Prostate gland (tissue), 2 donors: Measurements from ENCODE around the gene E4F1. TPM values are rescaled to one million over a fixed set of nuclear protein-coding genes. Genes with fewer than 3 reads are reported as not detected.

Source experiments
- DNase-seq: peaks from one replicate; pipeline ENCODE4 v3.0.0-alpha.2; 2019; ENCODE audit warnings: low spot score
- H3K27ac ChIP-seq, 2 donors: fragments of 200-600 bp; sonication (generic); 2 replicates each; pipeline ENCODE4 v1.5.1; 2017 to 2019
- H3K27me3 ChIP-seq: fragments of 200-600 bp; sonication (generic); replicated peaks from 2 replicates; pipeline ENCODE4 v1.5.1; 2019; ENCODE audit not compliant: insufficient read depth
- H3K36me3 ChIP-seq, 2 donors: fragments of 200-600 bp; sonication (generic); 1 replicate in 1 of 2; 2 replicates in 1 of 2; pipeline versions ENCODE4 v1.5.1 to v1.8.1; 2017 to 2019
- H3K4me1 ChIP-seq: fragments of 200-600 bp; sonication (generic); replicated peaks from 2 replicates; pipeline ENCODE4 v1.5.1; 2019
- H3K4me3 ChIP-seq, 2 donors: fragments of 200-600 bp; sonication (generic); 2 replicates each; pipeline ENCODE4 v1.5.1; 2017 to 2019
- H3K9me3 ChIP-seq: fragments of 200-600 bp; sonication (generic); 2 replicates; pipeline ENCODE4 v1.5.1; 2017
- CTCF ChIP-seq, 4 experiments: fragments of 200-600 bp in 2 of 4; fragments of 450-650 bp in 2 of 4; sonication (generic) in 2 of 4; IDR thresholded peaks; 1 replicate in 3 of 4; 2 replicates in 1 of 4; pipeline ENCODE4 v1.5.1; 2016 to 2019; ENCODE audit warnings: antibody characterized with exemption in 4 of 4, mild to moderate bottlenecking in 2 of 4, moderate library complexity in 2 of 4
- POLR2A ChIP-seq: fragments of 450-650 bp; IDR thresholded peaks from one replicate; pipeline ENCODE4 v1.6.1; 2016; ENCODE audit warnings: antibody characterized with exemption, mild to moderate bottlenecking
- POLR2AphosphoS5 ChIP-seq: sonication (generic); formaldehyde crosslinking; IDR thresholded peaks from one replicate; pipeline ENCODE4 v1.6.1; 2017; ENCODE audit warnings: antibody characterized with exemption
- WGBS: methylation state at CpG from one replicate; pipeline ENCODE4 v1.1.5; 2018; 5-methylcytosine and 5-hydroxymethylcytosine counted together
- intact Hi-C: fragments of 100-400 bp; cut with DNase I; formaldehyde crosslinking; loops from one replicate; pipeline ENCODE4 v1.14.2; 2022
- total RNA-seq, 2 donors: library from RNA; depleted of rRNA; stranded (reverse); fragments of >200 nt; gene quantifications; one replicate each; pipeline ENCODE4 v1.1.0, GENCODE V29; 2016

Gene E4F1
- total RNA-seq, 2 donors from 2014 or later: 38.7 to 69.1 TPM

- Histone ChIP-seq H3K36me3 (no peaks in the 10 kb centered on the region), H3K9me3 (no peaks in the 10 kb centered on the region), H3K27ac (no peak overlapping the region), H3K4me1 (no peaks in the 10 kb centered on the region), H3K27me3 (no peaks in the 10 kb centered on the region), H3K4me3 (no peak overlapping the region)
- TF ChIP-seq CTCF (IDR thresholded peaks at IDR 0.05): no peak
- no peak for TF ChIP-seq POLR2AphosphoS5
- TF ChIP-seq POLR2A: no peak
- no peak for DNase-seq
- intact Hi-C loops: no loop called here
- WGBS: 87% methylated on average over 19 of the region's 19 CpGs
Observed at GRCh38 chr16:2184346-2184745, 39.0 kb upstream of the E4F1 start.

DNA sequence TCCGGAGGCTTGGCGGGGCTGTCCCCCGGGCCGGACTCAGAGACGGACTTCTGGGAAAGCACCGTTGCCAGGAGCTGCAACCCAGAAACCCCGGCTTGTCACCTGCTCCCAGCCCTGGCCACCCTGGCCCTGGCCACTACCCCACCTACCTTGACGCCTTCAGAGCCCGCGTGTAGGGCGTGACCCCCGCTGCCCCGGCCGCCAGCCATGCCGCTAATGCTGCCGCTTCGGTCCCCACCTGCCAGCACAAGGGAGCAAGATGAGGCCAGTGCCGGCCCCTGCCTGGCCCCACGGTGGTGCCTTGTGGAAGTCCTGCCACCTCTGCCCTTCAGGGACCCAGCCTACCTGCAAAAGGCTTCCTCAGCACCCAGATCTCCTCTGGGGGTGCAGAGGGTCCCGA is 38.4 kb upstream of the E4F1 start:
- TF ChIP-seq CTCF (IDR thresholded peaks at IDR 0.05) (no peak), POLR2A (no peak), POLR2AphosphoS5 (no peak)
- DNase-seq: no peak

GRCh38 chr16:2186064-2186463 is 37.3 kb upstream of the E4F1 start:
- Histone ChIP-seq H3K4me1 (no peaks in the 10 kb centered on the region), H3K27me3 (no peaks in the 10 kb centered on the region), H3K4me3 (no peak overlapping the region), H3K27ac (no peak overlapping the region), H3K36me3 (no peaks in the 10 kb centered on the region), H3K9me3 (no peaks in the 10 kb centered on the region)
- DNase-seq: no peak
- intact Hi-C loops: no loop called here
- WGBS: 90% methylated on average over 13 of the region's 13 CpGs
- TF ChIP-seq POLR2AphosphoS5 (no peak), POLR2A (no peak), CTCF (IDR thresholded peaks at IDR 0.05) (no peak)

More for the DNA sequence above, 38.4 kb upstream of the E4F1 start:
- intact Hi-C loops: no loop called here
- 88% methylated on average over 20 of the region's 20 CpGs for WGBS
- Histone ChIP-seq H3K27ac (no peak overlapping the region), H3K4me1 (no peaks in the 10 kb centered on the region), H3K27me3 (no peaks in the 10 kb centered on the region), H3K4me3 (no peak overlapping the region), H3K36me3 (no peaks in the 10 kb centered on the region), H3K9me3 (no peaks in the 10 kb centered on the region)

- Histone ChIP-seq H3K27ac (no peak overlapping the region), H3K36me3 (no peaks in the 10 kb centered on the region), H3K27me3 (no peaks in the 10 kb centered on the region), H3K4me1 (no peaks in the 10 kb centered on the region), H3K9me3 (no peaks in the 10 kb centered on the region), H3K4me3 (no peak overlapping the region)
- 91% methylated on average over 19 of the region's 20 CpGs for WGBS
- no peak for TF ChIP-seq POLR2A
- no peak for TF ChIP-seq POLR2AphosphoS5
- no peak for TF ChIP-seq CTCF (IDR thresholded peaks at IDR 0.05)
- DNase-seq: no peak
- intact Hi-C loops: no loop called here
Observed at GRCh38 chr16:2186505-2186904, 36.9 kb upstream of the E4F1 start.

GRCh38 chr16:2187212-2187611 is 36.2 kb upstream of the E4F1 start:
- H3K27me3 ChIP-seq: no peaks in the 10 kb centered on the region
- H3K4me1 ChIP-seq: no peaks in the 10 kb centered on the region
- H3K9me3 ChIP-seq: no peaks in the 10 kb centered on the region
- H3K4me3 ChIP-seq: no peak overlapping the region
- no peak for TF ChIP-seq POLR2AphosphoS5
- no peak for TF ChIP-seq POLR2A
- no peak for TF ChIP-seq CTCF (IDR thresholded peaks at IDR 0.05)
- intact Hi-C loops: no loop called here
- WGBS: 67% methylated on average over 17 of the region's 17 CpGs
- no peak for DNase-seq
- H3K36me3 ChIP-seq: no peaks in the 10 kb centered on the region
- H3K27ac ChIP-seq: no peak overlapping the region
